Activated CD4-positive, alpha-beta T cell treated with anti-CD3 and anti-CD28 coated beads, Interleukin-2, Interleukin-4, amounts not matched to agents 100 ng/mL and 50 ng/mL, durations not matched to agents 16 hours and 8 hours (primary cell): ENCODE measurements around the gene TNFRSF21.
"Not testable (repeated sequence)": the region's sequence is repeated elsewhere in the genome, so short reads cannot be mapped to it uniquely, and the experiment has no call there.

ENCODE experiments used
- DNase-seq: peaks from one replicate; pipeline ENCODE4 v3.0.0-alpha.2; 2020; ENCODE audit warnings: low spot score

The TNFRSF21 gene

GRCh38 chr6:47286301-47286700 is 23.4 kb downstream of the TNFRSF21 start:
- no peak for DNase-seq

DNA sequence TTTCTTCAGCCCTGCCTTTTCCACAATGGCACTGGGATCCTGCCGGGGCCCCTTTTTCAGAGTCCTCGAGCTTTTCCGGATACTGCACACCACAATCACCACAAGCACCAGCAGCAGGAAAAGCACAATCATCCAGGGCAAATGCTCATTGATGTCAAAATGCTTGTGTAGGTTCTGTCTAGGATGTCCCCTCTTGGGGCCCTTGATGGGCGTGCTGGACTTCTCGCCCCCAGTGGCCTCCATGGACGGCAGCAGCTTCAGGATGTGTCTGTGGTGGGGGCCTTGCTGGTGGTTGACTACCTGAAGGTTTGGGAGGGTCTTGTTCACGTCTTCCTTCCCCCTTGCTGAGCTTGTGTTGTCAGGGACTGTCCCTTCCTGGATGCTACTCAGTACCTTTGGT is 25.7 kb downstream of the TNFRSF21 start:
- no peak for DNase-seq

- no peak for DNase-seq
Measured at GRCh38 chr6:47278545-47278944, 31.2 kb downstream of the TNFRSF21 start.

DNA sequence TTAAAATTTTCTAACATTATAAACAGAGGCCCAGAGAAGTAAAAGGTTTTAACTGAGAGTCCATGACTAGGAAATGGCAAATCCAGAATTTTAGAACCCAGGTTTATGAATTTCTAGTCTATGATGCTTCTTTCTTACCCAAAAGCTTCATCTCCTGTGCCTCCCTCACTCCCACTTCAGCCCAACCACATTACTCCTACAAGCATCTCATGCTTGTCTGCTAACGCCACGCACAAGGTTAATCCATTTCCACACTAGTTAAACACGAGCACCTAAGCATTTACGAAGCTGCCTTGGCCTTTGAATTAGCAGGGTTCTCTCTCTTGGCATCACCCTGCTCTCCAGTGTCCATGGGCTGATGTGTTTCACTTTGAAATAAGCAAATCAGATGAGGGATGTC is 32.0 kb downstream of the TNFRSF21 start:
- no peak for DNase-seq

GRCh38 chr6:47276377-47276776 is 33.3 kb downstream of the TNFRSF21 start:
- DNase-seq = no peak

- no peak for DNase-seq
Measured at GRCh38 chr6:47275640-47276039, 34.1 kb downstream of the TNFRSF21 start.

GRCh38 chr6:47275132-47275531 is 34.6 kb downstream of the TNFRSF21 start:
- DNase-seq = not testable (repeated sequence)

DNA sequence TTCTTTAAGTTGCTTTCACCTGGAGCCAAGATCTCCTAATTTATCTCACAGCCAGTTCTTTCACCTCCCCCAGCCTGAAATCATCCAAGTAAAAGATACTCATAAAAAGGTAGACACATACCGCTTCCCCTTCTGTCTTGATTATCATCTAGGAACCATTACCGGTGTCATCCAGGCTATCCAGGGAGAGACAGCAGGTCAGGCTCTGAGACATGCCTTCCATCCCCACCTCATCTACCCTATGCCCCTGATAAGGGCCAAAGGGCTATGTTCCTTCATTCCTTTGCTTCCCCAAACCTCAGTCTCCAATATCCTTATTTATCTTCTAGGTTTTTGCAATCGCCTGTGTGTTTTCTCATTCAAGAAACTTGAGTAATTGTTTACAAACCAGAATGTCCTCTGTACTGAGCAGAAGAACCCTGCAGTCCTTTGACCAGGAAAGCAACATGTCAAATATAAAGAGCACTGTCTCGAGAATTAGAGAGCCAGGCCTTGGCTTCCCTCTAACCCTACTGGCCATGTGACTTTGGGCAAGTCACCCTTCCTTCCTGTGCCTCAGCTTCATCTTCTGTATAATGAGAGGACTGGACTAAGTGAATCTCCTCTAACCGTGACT is 41.0 kb downstream of the TNFRSF21 start:
- no peak for DNase-seq

GRCh38 chr6:47267301-47267700 is 42.4 kb downstream of the TNFRSF21 start:
- no peak for DNase-seq

DNA sequence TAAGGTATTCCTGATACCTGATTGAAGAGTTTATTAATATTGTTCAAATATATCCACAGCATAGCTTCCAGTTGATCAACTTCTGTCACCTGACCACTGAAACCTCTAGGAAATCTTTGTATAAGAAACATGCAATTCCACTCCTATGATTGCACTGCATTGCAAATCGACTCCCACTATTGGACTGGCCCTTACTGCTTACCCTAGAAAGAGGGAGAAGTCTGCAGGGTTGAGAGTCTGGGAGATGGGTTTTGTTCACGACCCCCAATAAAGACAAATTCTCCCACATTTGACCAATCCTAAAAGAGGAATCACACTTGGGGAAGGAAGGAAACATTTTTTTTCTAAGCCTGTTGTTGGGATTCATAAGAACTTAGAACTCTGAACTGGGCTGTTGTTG is 43.7 kb downstream of the TNFRSF21 start:
- no peak for DNase-seq

- no peak for DNase-seq
Measured at GRCh38 chr6:47264775-47265184, 44.9 kb downstream of the TNFRSF21 start.

- DNase-seq = no peak
Measured at GRCh38 chr6:47263268-47263667, 46.4 kb downstream of the TNFRSF21 start.

DNA sequence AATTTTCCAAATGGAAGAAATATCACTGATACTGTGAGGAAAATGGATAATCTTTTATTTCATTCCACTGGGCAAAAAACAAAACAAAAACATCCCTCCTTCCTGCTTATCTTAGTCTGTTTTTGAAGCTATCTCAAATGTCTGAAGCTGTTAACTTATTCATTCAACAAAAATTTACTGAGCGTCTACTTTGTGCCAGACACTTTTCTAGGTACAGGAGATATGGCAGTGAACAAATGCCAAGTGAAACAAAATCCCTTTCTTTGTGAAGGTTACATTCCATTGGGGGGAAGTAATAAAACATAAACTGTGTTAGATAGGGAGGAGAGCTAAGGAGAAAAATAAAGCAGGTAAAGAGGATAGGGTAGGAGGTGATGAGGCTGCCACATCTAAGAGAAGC is 47.5 kb downstream of the TNFRSF21 start:
- no peak for DNase-seq

GRCh38 chr6:47261191-47261590 is 48.5 kb downstream of the TNFRSF21 start:
- no peak for DNase-seq

DNA sequence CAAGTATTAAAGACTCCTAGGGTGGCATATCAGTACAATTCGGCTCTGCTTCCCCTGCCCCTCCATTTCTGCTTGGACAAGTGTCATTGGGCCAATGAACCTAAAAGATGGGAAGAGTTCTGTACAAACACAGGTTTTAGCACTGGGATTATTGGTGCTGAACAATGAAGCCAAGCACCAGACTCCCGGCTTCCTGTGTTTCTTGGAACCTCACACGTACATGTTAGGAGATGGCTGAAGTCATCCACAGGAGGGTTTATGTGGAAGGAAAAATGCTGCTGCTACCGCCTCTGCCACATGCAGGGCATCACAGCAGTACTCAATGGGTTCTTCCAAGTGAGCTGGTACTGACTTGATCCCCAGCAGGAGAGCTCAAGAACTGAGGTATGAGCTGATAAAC is 49.7 kb downstream of the TNFRSF21 start:
- DNase-seq = no peak

GRCh38 chr6:47258724-47259347 is 50.9 kb downstream of the TNFRSF21 start:
- DNase-seq = no peak

DNA sequence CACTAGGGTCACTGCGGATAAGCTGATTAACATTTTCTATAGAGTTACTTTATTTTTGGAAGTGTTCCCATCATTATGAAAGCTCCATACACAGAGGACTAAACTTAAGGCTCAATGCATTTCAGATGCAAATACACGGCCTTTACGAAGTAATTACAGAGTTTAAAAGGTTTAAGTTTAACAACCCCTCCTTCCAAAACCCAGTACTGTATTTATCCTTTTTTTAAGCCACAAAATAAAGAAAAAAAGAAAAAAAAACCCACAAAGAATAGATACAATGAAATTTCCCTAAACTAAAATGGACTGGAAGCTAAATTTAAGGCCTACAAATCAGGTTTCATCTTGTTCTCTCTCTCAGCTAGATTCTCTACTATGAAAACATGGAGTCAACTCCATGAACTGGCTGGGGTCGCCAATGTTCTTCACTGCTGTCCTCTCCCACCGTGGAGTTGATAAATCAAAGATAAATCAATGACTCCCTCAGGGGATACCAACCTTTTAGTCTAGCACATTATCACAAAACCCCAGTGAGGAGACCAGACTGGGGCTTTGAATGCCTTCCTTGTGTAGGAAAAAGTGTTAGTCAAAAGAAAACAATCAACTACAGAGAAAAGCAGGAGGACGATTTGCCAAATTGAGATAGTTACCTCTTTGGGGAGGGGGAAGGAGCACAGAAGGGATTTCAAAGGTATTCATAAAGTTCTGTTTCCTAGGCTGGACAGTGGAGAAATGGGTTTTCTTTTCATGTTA is 52.5 kb downstream of the TNFRSF21 start:
- DNase-seq = no peak

GRCh38 chr6:47256361-47256760 is 53.3 kb downstream of the TNFRSF21 start:
- no peak for DNase-seq

DNA sequence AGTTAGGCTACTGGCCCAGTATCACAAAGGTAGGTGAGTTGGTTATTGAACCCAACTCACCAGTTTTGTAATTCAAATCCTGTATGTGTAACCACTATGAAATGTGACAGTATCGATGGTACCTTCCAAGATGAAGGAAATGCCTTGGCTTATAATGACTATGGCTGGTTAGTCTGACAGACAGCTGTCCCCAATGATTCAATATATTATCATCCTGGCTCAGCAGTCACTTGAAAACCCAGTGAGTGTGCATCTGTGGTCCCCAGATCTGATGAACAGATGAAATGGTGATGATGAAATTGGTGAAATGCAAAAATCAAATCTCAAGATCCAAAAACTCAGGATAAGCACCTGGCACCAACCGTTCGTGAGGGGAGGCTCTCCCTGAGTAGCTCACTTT is 54.8 kb downstream of the TNFRSF21 start:
- DNase-seq = no peak

- DNase-seq = no peak
Measured at GRCh38 chr6:47254051-47254450, 55.7 kb downstream of the TNFRSF21 start.

- DNase-seq = no peak
Measured at GRCh38 chr6:47253136-47253535, 56.6 kb downstream of the TNFRSF21 start.

DNA sequence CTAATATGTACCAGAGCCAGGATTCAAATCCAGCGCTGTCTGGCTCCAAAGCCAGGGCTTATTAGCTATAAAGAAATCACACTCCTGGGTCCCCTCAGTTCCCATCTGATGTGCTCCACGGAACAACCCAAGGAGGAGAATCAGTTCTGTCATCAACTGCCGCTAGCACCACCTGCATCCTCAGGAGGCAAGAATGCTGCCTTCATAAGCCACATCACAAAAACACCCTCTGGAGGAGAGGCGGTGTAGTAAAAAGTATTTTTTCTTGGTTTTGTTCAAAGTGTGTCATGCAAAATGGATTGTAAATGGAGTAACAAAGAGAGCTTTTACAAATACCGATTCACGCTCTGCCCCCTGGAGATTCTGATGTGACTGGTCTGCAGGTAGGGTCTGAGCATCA is 57.1 kb downstream of the TNFRSF21 start:
- no peak for DNase-seq

DNA sequence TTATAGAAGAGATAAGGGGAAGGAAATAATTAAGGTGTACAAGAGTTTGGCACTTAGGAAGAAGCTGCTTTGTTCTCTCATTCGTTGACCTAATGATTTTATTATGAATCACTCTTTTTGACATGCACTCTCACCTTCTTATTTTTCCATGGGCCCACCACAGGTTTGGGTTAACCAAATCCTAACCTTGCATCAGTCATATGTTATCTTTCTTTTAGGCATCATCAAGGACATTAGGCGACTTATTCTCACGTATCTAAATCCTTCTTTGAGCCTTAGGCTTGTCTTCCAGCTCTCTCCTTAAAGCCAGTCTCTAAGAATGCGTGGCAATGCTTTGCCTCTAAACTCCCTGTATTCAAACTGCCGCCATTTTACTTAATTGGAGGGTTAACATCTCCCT is 58.3 kb downstream of the TNFRSF21 start:
- no peak for DNase-seq

GRCh38 chr6:47250302-47250701 is 59.4 kb downstream of the TNFRSF21 start:
- no peak for DNase-seq
